NT2/D1 (cell line): ENCODE results near the gene LITAFD.

Experiments
- DNase-seq: peaks from one replicate; pipeline ENCODE4 v3.0.0-alpha.2; 2011; ENCODE audit warnings: low read depth, low spot score
- H3K27me3 ChIP-seq: 2 replicates; pipeline ENCODE4 v1.6.0; 2011; ENCODE audit warnings: mild to moderate bottlenecking; ENCODE audit not compliant: insufficient read length, insufficient read depth
- H3K36me3 ChIP-seq: 2 replicates; pipeline ENCODE4 v1.6.1; 2011; ENCODE audit warnings: mild to moderate bottlenecking, low read length, mixed read lengths; ENCODE audit not compliant: insufficient read depth, insufficient read length
- H3K4me1 ChIP-seq: 2 replicates; pipeline ENCODE4 v1.5.1; 2011; ENCODE audit not compliant: insufficient read depth, insufficient read length
- H3K4me3 ChIP-seq: 2 replicates; pipeline ENCODE4 v1.5.1; 2011; ENCODE audit warnings: low read depth; ENCODE audit not compliant: insufficient read length
- H3K9ac ChIP-seq: 2 replicates; pipeline ENCODE4 v1.6.0; 2011; ENCODE audit warnings: low read depth; ENCODE audit not compliant: insufficient read length
- H3K9me3 ChIP-seq: 2 replicates; pipeline ENCODE4 v1.5.1; 2011; ENCODE audit warnings: mild to moderate bottlenecking, low read length; ENCODE audit not compliant: insufficient read depth
- SUZ12 ChIP-seq: IDR thresholded peaks from 2 replicates; pipeline ENCODE4 v1.6.1; 2011; ENCODE audit not compliant: insufficient read length, insufficient read depth; ENCODE audit errors: extremely low read depth
- YY1 ChIP-seq: IDR thresholded peaks from 2 replicates; pipeline ENCODE4 v1.6.1; 2011; ENCODE audit not compliant: insufficient read length, insufficient read depth
- ZNF274 ChIP-seq: IDR thresholded peaks from 2 replicates; pipeline ENCODE4 v1.6.1; 2011; ENCODE audit warnings: mild to moderate bottlenecking, low read depth, low read length

LITAFD gene

DNA sequence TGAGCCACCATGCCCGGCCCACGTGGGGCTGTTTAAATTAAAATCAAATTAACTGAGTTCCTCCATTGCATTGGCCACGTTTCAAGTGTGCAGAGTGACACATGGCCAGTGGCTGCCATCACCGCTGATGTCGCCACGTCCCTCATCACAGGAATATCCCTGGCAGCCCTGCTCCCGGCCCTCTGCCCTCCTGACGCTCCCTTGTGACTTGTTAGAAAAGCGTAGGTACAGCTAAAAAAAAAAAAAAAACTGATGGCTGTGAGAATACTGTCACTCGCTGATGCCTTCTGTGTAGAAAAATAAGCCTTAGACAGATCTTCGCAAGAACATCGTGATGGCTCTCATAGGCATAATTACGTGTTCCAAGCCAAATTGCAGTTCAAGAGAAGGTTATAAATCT is 35.0 kb upstream of the LITAFD start:
- Histone ChIP-seq H3K4me3 (no peak overlapping the region), H3K9ac (no peak overlapping the region), H3K36me3 (peaks cover 62% of the 10 kb centered on the region), H3K27me3 (no peaks in the 10 kb centered on the region), H3K4me1 (peaks cover 18% of the 10 kb centered on the region), H3K9me3 (no peaks in the 10 kb centered on the region)
- DNase-seq, result no peak
- no peak for TF ChIP-seq YY1
- no peak for TF ChIP-seq ZNF274

DNA sequence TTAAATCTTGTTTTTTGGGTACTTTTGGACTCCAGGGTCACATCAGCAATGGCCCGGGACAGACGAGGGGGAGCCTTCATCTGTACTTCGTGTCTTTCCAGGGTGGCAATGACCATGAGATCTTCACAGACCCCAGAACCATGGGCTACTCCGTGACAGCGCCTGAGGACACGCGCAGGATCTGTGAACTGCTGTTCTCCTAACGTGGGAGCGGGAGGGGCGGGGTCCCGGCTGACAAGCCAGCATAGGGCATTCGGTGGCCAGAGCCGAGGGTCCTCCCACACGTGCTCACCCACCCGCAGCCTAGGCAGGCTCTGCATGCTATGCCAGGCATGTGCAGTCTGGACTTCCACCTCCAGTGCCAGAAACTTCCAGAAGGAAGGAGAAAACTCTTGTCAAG is 34.5 kb upstream of the LITAFD start:
- DNase-seq, result no peak
- Histone ChIP-seq H3K9me3 (no peaks in the 10 kb centered on the region), H3K9ac (no peak overlapping the region), H3K4me1 (peaks cover 21% of the 10 kb centered on the region), H3K4me3 (no peak overlapping the region), H3K27me3 (no peaks in the 10 kb centered on the region), H3K36me3 (peaks cover 67% of the 10 kb centered on the region)
- no peak for TF ChIP-seq ZNF274
- no peak for TF ChIP-seq SUZ12
- TF ChIP-seq YY1, result no peak

DNA sequence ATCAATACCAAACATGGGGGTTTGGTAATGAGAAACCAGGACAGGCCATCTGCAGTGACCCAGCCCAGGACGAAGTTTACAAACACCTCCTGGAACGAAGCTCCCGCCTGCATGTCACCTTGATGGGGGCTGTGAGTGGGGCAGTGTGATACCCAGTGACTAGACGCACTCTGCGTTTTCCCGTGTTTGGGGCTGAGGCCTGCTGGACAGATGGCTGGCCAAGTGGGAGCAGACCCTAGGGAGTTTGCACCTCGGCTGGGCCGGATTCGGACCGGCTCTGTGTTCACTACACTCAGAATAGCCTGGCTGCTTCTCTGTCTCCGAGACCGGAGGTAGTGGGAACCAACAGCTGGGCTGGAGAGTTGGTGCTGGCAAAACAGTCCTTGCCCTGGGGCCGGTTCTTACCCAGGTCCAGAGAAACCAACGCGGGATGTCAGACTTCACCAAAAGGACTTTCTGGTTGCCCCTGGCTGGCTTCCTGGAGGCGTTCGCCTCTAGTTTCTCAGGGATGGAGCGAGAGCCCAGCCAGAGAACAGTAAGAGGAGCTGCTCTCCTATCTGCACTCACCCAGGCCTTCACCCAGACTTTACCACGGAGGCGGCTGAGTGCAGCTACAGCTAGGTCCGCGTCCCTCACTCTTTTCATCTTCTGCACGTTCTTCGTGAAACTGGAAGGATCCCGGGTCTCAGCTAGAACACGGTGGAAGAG is 33.8 kb upstream of the LITAFD start:
- H3K36me3 ChIP-seq, result peaks cover 75% of the 10 kb centered on the region
- TF ChIP-seq ZNF274 (no peak), YY1 (no peak), SUZ12 (no peak)
- H3K4me1 ChIP-seq, result peaks cover 21% of the 10 kb centered on the region
- no peak overlapping the region for H3K9ac ChIP-seq
- DNase-seq, result no peak
- H3K27me3 ChIP-seq, result no peaks in the 10 kb centered on the region
- H3K9me3 ChIP-seq, result no peaks in the 10 kb centered on the region
- no peak overlapping the region for H3K4me3 ChIP-seq

DNA sequence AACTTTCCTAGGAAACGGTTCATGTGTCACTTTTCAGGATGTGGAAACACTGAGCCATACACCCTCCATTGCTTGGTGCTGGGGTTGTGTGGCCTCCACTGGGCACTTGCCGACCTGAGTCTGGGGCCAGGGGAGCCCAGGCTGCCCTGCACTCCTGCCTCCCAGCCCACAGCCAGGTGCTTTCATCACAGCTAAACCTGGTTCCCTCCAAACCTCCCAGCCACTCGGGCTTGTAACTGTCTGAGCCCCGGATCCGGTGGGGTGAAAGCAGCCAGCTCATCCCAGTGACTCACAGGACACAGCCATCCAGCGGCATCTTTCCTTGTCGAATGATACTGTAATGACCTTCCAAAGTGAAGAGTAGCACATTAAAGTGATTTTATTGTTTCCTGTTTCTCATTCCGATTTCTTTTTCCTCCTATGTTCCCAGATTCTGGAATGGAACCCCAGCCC is 33.2 kb upstream of the LITAFD start:
- peaks cover 21% of the 10 kb centered on the region for H3K4me1 ChIP-seq
- peaks cover 80% of the 10 kb centered on the region for H3K36me3 ChIP-seq
- H3K4me3 ChIP-seq, result no peak overlapping the region
- DNase-seq, result no peak
- no peak overlapping the region for H3K9ac ChIP-seq
- H3K27me3 ChIP-seq, result no peaks in the 10 kb centered on the region
- TF ChIP-seq SUZ12 (no peak), YY1 (no peak), ZNF274 (no peak)
- H3K9me3 ChIP-seq, result no peaks in the 10 kb centered on the region

DNA sequence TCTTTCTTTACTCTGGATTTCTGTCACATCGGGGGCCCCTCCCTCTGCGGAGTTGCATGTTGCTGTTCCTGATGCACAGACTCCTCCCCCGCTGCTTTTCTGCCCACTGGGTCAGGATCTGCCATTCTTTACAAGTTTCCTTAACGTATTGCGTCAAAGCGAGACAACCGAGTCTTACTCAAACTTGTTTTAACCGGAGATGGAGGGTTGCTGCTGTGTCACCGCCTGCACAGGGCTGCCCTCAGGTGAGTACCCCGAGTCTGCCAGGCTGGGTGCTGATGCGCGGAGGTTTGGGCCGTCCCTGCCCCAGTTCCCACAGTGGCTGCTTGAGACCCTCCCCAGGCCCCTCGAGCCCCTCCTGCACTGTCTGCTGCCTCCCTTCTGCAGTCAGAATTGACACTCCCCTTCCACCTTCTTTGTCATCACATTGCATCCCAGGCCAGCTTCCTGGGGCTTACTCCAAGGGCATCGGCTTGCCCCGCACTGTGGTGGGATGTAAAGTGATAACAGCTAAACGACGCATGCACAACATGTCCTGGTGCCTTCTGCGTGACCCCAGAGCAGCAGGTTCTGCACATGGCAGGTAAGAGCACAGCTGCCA is 32.6 kb upstream of the LITAFD start:
- DNase-seq, result no peak
- peaks cover 21% of the 10 kb centered on the region for H3K4me1 ChIP-seq
- H3K9me3 ChIP-seq, result no peaks in the 10 kb centered on the region
- TF ChIP-seq ZNF274 (no peak), SUZ12 (no peak), YY1 (no peak)
- no peak overlapping the region for H3K9ac ChIP-seq
- peaks cover 86% of the 10 kb centered on the region for H3K36me3 ChIP-seq
- no peak overlapping the region for H3K4me3 ChIP-seq
- no peaks in the 10 kb centered on the region for H3K27me3 ChIP-seq

DNA sequence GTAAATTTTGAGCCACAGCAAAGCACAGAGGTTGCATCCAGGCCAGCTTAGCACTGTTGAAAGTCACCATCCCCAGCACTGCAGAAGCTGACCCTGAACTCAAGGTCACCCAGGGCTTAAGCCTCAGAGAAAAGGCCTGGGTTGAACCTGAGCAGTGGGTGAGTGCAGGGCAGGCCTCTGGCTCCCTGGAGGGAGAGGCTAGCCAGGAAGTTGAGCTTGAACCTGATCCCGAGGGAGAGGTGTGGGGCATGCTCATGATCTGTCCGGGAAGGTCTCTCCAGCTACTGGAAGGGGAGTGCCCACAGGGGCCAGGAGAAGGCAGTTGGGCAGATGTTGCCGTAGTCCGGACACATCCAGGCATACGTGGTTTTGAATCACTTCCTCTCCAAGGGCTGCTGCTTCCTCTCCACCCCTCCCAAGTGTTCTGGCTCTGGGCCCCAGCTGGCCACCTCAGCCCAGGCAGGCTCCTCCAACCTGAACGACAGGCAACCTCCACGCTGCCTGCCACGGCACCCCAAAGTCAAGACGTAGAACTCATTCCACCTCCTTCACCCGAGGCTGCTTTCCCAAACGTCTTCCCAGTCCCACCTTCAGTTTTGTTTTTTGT is 31.8 kb upstream of the LITAFD start:
- Histone ChIP-seq H3K9ac (no peak overlapping the region), H3K36me3 (peaks cover 94% of the 10 kb centered on the region), H3K4me1 (peaks cover 21% of the 10 kb centered on the region), H3K4me3 (no peak overlapping the region), H3K9me3 (no peaks in the 10 kb centered on the region), H3K27me3 (no peaks in the 10 kb centered on the region)
- DNase-seq, result no peak
- TF ChIP-seq SUZ12 (no peak), ZNF274 (no peak), YY1 (no peak)

DNA sequence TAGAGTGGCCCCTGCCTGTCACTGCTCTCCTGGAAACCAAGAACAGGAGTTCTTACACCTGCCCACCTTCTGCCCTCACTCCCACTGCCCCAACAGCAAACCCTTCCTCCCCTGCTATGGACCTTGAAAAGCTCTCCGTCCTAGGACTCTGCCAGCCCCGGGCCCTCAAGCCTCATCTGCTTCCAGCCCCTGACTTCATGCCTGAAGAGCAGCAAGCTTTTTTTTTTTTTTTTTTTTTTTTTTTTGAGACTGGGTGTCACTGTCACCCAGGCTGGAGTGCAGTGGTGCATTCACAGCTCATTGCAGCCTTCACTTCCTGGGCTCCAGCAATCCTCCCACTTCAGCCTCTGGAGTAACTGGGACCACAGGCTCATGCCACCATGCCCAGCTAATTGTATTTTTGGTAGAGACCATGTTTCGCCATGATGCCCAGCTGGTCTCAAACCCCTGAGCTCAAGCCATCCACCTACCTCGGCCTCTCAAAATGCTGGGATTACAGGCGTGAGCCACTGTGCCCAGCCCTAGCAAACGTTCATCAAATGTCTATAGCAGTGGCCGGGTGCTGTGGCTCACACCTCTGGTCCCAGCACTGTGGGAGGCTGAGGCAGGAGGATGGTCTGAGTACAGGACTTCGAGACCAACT is 30.3 kb upstream of the LITAFD start:
- Histone ChIP-seq H3K9me3 (no peaks in the 10 kb centered on the region), H3K36me3 (peaks cover 95% of the 10 kb centered on the region), H3K27me3 (no peaks in the 10 kb centered on the region), H3K9ac (no peak overlapping the region), H3K4me3 (no peak overlapping the region), H3K4me1 (peaks cover 22% of the 10 kb centered on the region)
- no peak for DNase-seq
- no peak for TF ChIP-seq YY1
- no peak for TF ChIP-seq SUZ12
- TF ChIP-seq ZNF274, result no peak
